NCI-H146 treated with DMSO at 0.1 percent for 48 hours (cell line): ENCODE results near the gene IFNL3.

Source experiments
- DNase-seq: peaks from one replicate; lab custom pipeline; 2025; ENCODE audit not compliant: unreplicated experiment; lab: John Stamatoyannopoulos, UW

The IFNL3 gene

GRCh38 chr19:39194832-39195542, 49.8 kb downstream of the IFNL3 start:
- DNase-seq: no peak

GRCh38 chr19:39193803-39194202, 51.0 kb downstream of the IFNL3 start:
- DNase-seq: no peak
